ENCODE results near the gene COX7A2. TPM values are rescaled to one million over a fixed set of nuclear protein-coding genes. Genes with fewer than 3 reads are reported as not detected.

Gene COX7A2
- total RNA-seq, 1 donor from 2014 or later, result 969 TPM

DNA sequence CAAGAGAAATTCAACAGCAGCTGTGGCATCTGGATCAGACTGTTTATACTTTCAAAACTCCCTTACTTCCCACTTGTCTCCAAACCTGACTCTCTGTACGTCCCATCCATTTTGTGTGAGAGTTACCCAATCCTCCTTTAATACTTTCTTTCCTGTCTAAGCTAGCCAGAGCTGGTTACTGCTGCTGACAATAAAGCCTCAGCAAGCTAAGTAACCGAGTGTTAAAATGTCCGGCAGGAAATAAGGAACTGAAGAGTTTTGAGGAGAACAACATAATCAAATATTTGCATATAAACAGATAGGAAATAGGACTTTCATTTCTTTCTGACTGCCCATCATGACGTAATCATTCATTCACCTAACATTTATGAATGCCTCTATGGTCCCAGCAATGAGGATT, 29.4 kb upstream of the COX7A2 start:
- ATAC-seq (no peak), DNase-seq (ENCODE audit: missing footprints) (no peak)
- intact Hi-C loops (cut with DNase I), result no loop called here

DNA sequence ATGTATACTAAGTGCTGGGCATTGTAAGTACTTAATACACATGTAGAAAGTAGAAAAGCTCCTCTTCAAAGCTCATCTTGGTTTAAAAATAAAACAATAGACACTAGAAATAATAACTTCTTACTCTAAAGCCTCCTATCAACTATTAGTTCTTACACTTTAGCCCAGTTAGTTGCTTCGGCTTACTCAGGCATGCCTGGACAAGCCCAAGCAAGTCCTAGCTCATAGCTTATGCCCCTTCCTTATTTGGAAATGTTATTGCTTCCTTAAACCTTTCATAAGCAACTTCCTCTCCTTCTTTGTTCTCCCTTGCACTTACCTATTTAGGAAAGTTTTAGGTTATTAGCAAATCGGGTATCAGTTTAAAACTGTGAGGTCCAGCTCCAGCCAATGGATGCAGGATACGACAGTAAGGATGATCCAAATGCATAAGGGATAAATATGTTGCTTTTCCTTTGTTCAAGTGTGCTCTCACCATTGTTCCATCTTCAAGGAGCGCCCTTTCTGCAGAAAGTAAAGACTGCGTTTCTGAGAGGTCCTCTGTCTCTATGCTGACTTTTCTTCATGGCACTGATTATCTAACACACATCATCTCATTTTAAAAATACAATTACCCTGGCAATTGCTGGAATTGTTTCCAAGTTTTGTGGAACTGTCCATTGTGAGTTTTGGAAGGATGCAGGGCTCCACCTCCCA, 28.7 kb upstream of the COX7A2 start:
- ATAC-seq (no peak), DNase-seq (ENCODE audit: missing footprints) (no peak)
- intact Hi-C loops (cut with DNase I), result no loop called here

- ATAC-seq (no peak), DNase-seq (ENCODE audit: missing footprints) (no peak)
- intact Hi-C loops (cut with DNase I), result loop anchor here (5.0 kb wide), 1 partner anchor 238 kb away; no protein-coding TSS in a partner anchor
These were observed 25.4 kb upstream of the COX7A2 start for GRCh38 chr6:75268988-75269354.

- no peak for ATAC-seq
- intact Hi-C loops (cut with DNase I), result loop anchor here (5.0 kb wide), 1 partner anchor 239 kb away; no protein-coding TSS in a partner anchor
These were observed 24.8 kb upstream of the COX7A2 start for GRCh38 chr6:75268121-75268987.

GRCh38 chr6:75267461-75267860, 23.9 kb upstream of the COX7A2 start:
- ATAC-seq (no peak), DNase-seq (ENCODE audit: missing footprints) (no peak)
- intact Hi-C loops (cut with DNase I), result loop anchor here (1.0 to 5.0 kb wide), 2 partner anchors 240 to 259 kb away; no protein-coding TSS in a partner anchor

More at GRCh38 chr6:75268121-75268987, 24.8 kb upstream of the COX7A2 start:
- no peak for DNase-seq (ENCODE audit: missing footprints)

- intact Hi-C loops (cut with DNase I), result loop anchor here (1.0 to 5.0 kb wide), 2 partner anchors 240 to 259 kb away; no protein-coding TSS in a partner anchor
- ATAC-seq, result peak; percentile 65
- DNase-seq (ENCODE audit: missing footprints), result no peak
These were observed 23.2 kb upstream of the COX7A2 start for GRCh38 chr6:75266716-75267291.

- ATAC-seq (no peak), DNase-seq (ENCODE audit: missing footprints) (no peak)
- intact Hi-C loops (cut with DNase I), result no loop called here
These were observed 19.8 kb upstream of the COX7A2 start for GRCh38 chr6:75263401-75263750.

DNA sequence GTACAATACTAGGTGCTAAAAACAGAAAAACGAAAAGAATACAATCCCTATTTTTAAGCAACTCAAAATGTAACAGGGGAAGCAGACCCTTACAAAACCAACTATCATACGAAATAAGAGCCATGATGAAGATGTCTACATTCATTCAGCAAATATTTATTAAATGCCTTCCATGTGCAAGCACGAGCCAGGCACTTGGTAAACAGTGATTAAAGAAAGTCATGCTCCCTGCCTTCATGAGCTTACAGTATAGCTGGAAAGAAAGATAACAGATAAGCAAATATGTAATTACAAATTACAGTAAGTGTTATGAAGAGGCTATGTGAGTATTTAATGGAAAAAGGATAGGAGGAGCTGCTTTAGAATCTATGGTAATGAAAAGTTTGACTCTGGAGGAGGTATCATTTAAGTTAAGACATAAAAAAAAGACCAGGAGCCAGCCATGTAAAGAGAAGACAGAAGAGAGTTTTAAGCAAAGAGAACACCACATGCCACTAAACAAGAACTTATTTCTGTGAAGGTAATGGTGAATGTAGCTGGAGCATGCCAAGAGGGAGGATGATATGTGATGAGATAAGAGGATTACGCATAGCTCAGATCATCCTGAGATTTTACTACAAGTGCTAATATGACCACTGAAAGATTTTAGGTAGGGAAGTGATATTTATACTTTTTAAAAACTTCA, 19.3 kb upstream of the COX7A2 start:
- ATAC-seq (no peak), DNase-seq (ENCODE audit: missing footprints) (no peak)
- intact Hi-C loops (cut with DNase I), result no loop called here

- ATAC-seq (no peak), DNase-seq (ENCODE audit: missing footprints) (no peak)
- intact Hi-C loops (cut with DNase I), result no loop called here
These were observed 17.7 kb upstream of the COX7A2 start for GRCh38 chr6:75261299-75261698.

DNA sequence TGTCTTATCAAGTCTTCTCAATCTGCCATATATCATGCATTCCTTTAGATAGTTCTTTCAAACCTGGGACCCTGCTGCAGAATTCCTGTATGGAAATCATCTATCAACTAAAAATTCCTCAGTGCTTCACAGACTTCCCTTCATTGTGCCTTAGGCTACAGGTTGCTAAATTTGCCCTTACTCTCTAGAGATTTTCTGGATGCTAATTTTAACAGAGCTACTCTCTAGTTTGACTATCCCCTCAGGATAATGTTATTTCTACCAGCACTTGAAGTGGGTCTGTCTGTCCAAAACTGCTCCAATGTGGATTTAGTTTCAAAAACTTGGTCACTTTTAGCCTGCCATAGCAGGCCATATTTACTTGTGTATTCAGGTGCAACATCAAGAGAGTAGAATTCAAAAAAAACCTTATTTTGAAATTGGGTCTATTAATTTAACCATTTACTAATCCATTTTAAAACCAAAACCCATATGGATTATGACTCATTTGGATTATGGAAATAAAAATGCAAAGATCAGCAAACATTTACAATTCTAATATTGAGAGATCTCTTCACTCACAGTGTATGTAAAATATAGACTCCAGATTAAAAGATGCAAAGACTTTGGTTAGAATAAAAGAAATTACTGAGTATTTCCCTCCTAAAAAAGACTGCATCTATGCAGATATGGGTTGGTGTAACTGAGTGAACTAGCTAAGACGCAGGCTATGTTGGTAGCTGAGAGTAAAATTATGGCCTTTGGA, 13.9 kb upstream of the COX7A2 start:
- no peak for DNase-seq (ENCODE audit: missing footprints)
- intact Hi-C loops (cut with DNase I), result no loop called here
- ATAC-seq, result no peak

- no peak for ATAC-seq
- no peak for DNase-seq (ENCODE audit: missing footprints)
- intact Hi-C loops (cut with DNase I), result no loop called here
These were observed 7.0 kb upstream of the COX7A2 start for GRCh38 chr6:75250552-75250951.

- intact Hi-C loops (cut with DNase I), result loop anchor here (10.0 kb wide), 1 partner anchor 1595 kb away; the partner anchor contains the start of gene SLC17A5
- ATAC-seq (no peak), DNase-seq (ENCODE audit: missing footprints) (no peak)
These were observed 6.2 kb upstream of the COX7A2 start for GRCh38 chr6:75249837-75250236.

GRCh38 chr6:75246386-75246785, 2.8 kb upstream of the COX7A2 start:
- DNase-seq (ENCODE audit: missing footprints), result no peak
- intact Hi-C loops (cut with DNase I), result loop anchor here (10.0 kb wide), 1 partner anchor 1592 kb away; the partner anchor contains the start of gene SLC17A5
- ATAC-seq, result no peak

DNA sequence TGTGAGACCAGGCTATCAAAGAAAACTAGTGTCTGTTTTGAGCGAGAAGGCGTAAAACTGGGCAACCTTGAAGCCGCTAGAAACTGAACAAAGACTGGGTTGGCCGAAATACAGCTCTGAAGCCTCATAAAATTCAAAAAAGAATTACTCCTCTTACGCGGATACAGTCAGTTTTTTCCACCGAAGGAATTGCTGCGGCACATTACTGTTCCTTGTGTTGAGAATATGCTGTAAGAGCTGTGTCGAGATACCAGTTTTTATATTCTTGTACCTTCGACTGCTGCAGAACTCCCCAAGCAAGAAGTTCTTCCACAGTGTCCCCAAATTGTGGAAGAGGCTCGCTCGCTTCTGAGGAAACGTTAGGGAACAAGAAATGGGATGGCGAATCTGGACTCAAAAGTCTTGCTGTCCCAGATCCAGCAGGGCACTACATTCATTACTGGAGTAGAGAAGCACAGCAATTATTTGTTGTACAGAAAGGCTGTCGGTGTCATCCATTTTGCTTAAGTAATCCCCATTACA, 523 bp upstream of the COX7A2 start:
- ATAC-seq (peak; percentile 26), DNase-seq (ENCODE audit: missing footprints) (no peak)
- intact Hi-C loops (cut with DNase I), result loop anchor here (10.0 kb wide), 1 partner anchor 1589 kb away; the partner anchor contains the start of gene SLC17A5

DNA sequence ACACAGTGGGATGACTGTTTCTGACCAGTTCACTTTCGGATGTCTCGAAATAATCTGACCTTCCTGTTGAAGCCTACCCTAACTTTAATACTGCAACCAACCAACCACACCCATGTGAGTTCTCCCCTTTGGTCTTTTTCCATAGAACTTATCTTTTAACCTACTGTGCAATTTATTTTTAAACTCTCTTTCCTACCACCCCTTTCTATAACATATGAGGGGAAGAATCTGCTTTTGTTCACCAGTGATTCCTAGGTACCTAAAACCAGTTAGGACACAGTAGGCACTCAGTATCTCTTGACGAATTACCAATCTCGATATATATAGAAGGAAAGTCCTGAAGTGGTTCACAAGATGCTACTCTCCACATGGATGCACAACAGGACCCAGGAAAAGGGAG, 7.0 kb downstream of the COX7A2 start:
- intact Hi-C loops (cut with DNase I), result no loop called here
- no peak for ATAC-seq
- no peak for DNase-seq (ENCODE audit: missing footprints)

DNA sequence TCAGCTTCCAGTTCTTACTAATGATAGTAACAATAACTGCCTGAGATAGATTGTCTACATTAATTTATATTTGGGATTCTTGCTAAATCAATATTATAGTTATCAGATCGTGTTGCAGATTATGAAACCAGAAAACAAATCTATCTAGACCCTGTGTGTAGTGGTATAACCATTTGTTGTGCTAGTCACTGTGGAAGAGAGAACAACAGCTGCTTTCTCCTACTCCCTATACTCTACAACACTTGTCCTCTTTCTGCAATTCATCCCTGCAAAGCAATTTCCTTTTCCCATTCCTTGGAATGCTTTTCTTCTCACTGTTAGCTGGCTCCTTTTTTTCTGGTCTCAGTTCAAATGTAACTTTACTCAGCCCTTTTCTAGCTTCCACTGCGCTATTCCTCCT, 8.3 kb downstream of the COX7A2 start:
- intact Hi-C loops (cut with DNase I), result no loop called here
- ATAC-seq (no peak), DNase-seq (ENCODE audit: missing footprints) (no peak)

GRCh38 chr6:75234126-75234865, 9.3 kb downstream of the COX7A2 start:
- peak; percentile 56 for DNase-seq (ENCODE audit: missing footprints)

More at GRCh38 chr6:75234126-75234865, 9.3 kb downstream of the COX7A2 start:
- intact Hi-C loops (cut with DNase I), result no loop called here
- no peak for ATAC-seq

Data from Right ventricle myocardium inferior (tissue), 1 donor.